Cortex of kidney (tissue), 1 donor: ENCODE measurements around the gene CYTH4.

Experiments used
- DNase-seq: peaks from one replicate; lab custom pipeline; 2025; lab: John Stamatoyannopoulos, UW

CYTH4 gene

DNA sequence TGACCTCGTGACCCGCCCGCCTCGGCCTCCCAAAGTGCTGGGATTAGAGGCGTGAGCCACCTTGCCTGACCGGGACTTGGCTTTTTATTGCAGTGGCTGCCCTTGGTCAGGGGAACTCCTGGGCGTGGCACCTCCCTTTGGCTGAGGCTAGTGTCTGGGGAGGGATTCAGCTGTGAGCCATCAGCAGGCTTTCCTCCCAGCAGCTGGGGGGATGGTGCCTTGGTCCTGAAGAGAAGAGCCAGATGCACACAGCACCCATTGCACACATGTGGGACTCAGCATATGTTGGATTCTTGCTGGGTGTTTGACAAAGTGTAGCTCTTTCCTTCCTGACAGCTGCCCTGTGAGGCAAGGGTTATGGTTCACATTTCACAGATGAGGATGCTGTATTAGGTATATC is 8.4 kb downstream of the CYTH4 start:
- no peak for DNase-seq

GRCh38 chr22:37291559-37292298 is 9.4 kb downstream of the CYTH4 start:
- no peak for DNase-seq

DNA sequence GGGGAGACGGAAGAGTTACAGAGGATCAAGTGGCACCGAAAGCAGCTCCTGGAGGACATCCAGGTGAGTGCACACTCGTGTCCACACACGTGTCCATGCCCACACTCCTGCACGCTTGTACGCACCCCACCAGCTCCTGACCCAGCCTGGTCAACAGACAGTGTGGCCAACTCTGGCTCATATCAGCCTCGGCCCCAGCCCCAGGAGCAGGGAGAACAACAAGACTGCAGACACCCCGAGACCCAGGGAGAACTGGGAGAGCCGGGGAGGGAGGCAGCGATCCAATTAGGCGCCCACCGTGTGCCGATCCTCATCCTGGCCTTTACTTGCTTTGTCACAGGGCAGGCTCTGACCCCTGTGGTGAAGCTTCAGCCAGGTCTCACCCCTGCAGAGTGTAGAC is 10.3 kb downstream of the CYTH4 start:
- no peak for DNase-seq

- DNase-seq = no peak
Measured at GRCh38 chr22:37293172-37293571, 10.9 kb downstream of the CYTH4 start.

- no peak for DNase-seq
Measured at GRCh38 chr22:37294747-37295146, 12.4 kb downstream of the CYTH4 start.

DNA sequence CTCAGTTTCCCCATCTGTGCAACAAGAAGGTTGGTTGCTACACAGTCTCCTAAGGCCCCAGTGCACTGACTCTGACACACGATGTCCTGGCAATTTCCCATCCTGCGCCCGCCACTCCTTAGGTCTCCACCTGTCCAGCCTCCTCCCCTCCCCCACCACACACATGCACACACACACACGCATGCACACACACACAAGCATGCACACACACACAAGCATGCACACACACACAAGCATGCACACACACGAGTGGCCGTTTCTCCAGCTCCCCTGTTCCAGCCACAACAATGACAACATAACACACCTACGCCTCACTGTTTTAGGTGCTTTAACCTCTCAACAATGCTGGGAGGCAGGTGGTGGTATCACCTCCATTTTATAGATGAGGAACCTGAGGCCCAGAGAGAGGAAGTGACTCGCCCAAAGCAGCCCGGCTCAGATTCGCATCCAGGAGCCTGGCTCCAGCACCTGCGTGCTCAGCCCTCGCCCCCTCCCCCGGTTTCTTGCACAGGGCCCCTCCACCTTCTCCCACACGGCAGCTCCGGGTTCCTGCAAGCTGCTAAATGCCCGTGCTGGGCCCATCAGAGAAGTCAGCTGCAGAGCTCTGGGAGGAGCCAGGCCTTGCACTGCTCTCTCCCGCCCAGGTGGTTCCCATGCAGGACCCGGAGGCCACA is 13.0 kb downstream of the CYTH4 start:
- DNase-seq = no peak

DNA sequence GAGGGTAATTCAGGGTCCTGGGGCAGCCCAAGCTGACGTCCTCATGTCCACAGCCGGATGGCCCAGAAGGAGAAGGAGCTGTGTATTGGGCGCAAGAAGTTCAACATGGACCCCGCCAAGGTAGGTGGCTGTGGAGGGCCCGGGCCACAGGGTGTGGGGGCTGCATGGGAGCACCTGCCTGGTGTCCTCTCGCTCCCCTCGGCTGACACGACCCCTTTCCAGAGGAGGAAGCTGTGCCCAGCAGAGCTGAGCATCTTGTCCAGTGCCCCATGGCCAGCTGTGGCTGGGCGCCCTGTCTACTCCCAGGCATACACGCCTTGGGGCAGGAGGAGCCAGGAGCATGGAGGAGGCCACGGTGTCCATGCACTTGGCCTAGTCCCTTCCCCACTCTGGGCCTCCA is 13.6 kb downstream of the CYTH4 start:
- DNase-seq = no peak

DNA sequence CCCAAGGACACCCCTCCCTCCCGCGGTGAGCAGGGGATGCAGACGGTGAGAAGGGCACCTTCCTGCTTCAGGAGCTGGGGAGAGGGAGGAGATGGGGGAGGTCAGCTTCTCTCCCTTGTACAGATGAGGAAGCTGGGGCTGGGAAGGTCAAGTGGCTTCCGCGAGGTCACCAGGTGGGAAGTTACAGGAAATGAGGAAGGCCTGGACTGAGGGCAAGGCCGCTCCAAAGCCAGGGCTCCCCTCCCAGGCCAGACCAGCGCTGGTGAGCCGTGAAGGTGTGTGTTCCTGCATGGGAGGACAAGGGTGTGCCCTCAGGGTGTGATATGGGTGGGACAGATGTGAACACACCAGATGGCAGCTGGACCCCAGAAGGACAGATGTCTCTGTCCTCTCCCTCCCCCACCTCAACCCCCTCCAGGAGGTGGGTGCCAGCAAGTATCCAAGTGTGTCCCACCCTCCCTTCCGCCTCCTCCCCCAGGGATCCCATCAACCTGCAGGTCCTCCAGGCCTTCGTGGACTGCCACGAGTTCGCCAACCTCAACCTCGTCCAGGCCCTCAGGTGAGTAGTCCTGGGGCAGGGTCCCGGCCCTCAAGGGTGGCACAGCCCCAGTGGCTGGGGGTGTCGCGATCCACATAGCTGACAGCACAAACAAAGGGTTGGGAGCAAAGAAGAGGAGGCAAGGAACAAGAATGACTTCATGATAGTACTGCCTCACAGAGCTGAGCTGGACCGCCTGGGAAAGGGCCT is 16.6 kb downstream of the CYTH4 start:
- DNase-seq = no peak

- no peak for DNase-seq
Measured at GRCh38 chr22:37299969-37300509, 17.7 kb downstream of the CYTH4 start.

DNA sequence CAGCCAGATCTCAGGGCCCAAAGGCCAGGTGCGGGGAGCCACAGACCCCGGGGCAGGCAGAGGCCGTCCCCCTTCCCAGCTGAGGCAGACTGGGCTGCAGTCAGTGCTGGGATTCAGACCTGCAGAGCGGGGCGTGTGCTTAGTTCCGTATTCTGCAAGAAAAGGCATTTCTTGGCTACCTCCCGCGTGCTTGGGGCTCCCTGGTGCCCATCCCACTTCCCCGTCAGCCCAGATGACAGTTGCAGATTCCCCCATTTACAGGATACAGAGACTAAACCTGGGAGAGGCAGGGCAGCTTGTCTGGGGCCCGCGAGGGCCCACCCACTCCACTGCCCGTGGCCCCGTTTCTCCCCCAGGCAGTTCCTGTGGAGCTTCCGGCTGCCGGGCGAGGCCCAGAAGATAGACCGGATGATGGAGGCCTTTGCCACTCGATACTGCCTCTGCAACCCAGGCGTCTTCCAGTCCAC is 18.3 kb downstream of the CYTH4 start:
- DNase-seq = no peak

DNA sequence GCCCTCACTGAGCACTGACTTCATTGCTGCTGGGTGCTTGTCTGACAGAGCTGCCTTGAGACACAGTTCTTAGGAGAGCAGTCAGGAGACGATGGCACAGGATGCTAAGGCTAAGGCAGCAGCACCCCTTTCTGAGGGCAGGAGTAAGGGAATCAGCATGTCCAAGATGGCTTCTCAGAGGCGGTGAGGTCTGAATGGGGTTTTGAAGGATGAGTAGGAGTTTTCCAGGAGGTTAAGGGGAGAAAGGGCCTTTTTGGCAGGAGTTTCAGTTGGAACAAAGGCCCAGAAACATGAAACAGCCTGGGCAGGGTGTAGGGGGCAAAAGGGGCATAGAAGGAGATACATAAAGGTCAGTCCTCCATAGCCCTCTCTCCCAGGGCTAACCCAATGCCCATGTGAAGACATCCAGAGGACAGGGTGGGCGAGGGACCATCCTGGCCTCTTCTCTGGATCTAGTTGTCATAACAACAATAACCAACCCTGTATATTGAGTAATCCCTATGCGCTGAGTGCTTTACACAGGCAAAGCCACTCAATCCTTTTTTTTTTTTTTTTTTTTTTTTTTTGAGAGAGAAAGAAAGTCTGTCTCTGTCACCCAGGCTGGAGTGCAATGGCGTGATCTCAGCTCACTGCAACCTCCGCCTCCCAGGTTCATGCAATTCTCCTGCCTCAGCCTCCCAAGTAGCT is 19.0 kb downstream of the CYTH4 start:
- DNase-seq = no peak

DNA sequence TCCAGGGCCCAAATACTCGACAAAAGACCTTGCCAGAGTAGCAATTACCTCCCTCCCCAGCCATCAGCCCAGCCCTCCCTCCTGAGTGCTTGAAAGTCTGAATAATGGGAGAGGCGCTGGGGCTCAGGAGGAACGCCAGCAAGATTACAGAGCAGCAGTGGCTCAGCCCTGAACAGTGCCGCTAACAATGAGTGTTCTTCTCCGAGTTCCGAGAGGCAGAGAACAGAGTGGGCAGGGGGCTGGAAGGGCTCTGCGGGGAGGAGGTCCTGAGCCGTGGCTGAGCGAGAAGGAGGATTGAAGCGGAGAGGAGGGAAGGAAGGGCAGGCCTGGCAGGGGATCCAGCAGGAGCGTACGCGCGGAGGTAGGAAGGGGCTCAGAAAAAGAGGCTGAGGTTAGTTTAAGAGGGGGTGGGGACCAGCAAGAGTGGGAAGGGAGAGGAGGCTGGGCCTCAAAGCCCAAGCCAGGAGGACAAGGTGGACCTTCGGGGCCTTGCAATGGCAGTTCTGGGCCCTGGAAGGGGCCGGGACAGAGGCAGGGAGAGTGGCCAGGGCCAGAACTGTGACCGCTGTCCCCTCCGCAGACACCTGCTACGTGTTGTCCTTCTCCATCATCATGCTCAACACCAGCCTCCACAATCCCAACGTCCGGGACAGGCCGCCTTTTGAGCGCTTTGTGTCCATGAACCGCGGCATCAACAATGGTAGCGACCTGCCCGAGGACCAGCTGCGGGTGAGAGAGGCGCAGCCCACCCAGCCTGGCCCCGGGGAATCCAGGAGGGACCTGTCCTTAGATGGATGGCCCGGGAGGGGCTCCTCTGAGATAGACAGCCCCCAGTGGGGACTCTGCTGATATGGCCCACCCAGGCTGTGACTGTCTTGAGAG is 20.6 kb downstream of the CYTH4 start:
- no peak for DNase-seq

DNA sequence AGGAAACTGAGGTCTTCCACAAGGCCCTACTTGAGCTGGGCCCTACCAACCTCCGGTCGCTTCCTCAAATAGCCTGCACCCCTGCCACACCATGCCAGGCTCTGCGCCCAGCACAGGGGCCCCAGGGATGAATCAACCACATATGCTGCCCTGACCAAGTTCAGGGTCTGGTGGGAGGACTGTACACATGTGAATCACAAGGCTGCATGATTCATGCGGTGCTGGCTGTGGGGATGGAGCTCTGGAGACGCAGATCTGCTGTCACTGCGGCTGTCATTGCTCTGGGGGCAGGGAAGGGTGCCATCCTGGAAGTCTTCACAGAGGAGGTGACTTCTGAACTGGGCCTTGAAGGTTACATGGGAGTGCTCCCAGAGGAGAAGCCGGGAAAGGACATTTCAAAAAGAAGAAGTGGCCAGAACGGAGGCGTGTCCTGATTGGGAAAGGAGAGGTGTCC is 21.5 kb downstream of the CYTH4 start:
- no peak for DNase-seq

DNA sequence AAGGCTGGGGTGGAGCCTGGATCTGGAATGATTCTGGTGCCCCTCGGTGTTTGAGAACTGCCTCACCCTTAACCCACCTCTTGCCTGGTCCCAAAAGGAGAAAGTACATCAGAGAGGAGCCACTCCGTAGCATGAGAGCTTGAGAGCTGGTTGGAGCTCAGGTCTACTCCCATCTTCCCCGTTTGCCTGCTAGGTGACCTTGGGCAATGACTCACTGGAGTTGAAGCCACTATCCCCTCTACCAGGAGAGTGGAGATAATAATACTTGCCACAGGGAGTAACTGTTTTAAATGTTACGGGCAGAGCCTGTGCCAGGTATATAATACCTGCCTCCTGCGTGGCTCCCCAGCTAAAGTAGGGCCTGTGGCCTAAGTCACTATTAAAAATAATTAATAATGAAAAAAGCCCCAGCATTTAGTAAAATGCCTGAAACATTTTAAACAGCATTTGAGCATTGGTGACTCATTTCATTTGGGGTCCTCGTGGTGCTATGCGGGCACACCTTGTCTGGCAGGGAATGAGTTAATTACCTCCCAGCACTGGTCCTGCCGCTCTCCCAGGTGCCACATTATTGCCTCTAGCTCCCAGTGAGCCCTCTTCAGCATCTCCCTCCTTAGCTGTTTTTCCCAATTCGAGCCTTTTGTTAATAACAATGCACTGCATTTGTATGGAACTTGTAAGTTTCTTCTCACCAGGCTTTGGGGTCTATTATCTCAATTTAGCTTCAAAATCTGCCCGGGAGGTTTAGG is 22.5 kb downstream of the CYTH4 start:
- DNase-seq = no peak

- DNase-seq = no peak
Measured at GRCh38 chr22:37305887-37306286, 23.6 kb downstream of the CYTH4 start.

DNA sequence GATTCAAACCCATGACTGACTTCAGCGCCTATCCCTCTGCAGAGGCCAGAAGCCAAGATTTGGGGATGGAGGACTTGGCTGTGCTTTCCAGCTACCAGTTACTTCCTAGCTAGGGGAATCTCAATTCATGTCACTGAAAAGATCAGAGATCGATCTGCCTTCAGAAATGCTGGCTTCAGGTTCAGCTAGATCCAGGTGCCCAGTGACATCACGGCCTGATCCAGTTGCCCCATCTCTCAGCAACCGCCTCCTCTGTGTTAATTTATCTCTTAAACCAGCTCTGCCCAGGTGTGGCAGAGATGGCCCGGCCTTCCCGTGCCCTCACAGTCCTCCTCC is 24.2 kb downstream of the CYTH4 start:
- no peak for DNase-seq

GRCh38 chr22:37308385-37309200 is 26.3 kb downstream of the CYTH4 start:
- no peak for DNase-seq

DNA sequence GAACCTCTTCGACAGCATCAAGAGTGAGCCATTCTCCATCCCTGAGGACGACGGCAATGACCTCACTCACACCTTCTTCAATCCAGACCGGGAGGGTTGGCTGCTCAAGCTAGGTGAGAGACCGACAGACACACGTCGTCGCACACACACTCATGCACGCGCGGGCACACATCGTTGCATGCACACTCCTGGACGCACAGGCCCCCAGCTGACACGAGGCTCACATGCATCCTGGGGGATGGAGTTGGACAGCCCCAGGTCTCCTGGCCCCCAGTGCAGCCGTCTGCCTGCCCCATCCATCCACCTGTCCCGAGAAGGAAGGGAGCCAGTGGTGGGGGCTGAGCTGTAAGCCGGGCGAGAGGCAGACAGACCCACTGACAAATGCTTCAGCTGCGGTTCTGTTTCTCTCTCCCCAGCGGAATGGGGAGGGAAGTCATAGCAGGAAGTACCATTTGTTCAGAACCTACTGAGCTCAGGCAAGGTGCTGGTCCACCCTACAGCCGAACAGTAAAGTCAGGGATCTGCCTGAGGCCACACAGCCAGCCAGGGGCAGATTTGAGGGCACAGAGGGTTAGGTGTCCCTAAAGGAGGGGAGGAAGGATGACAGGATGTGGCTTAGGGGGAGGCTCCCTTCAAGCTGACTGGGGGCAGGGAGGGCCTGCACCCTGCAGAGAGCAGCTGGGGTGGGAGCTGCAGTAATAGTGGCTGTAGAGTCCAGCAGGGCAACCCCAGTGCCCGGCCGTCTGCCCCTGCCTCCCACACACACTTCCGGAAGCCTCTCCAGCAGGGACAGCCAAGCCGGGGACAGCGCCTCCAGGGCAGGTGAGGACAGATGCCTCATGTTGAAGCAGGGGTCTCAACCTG is 27.1 kb downstream of the CYTH4 start:
- no peak for DNase-seq
